ENCODE results near the gene TMEM72. TPM values are rescaled to one million over a fixed set of nuclear protein-coding genes. Genes with fewer than 3 reads are reported as not detected.

TMEM72 gene
- total RNA-seq, 1 experiment from 2014 or later = not detected

GRCh38 chr10:44966129-44966815 lies 55.1 kb downstream of the TMEM72 start:
- Histone ChIP-seq H3K79me2 (ENCODE audit: insufficient read depth, low read length) (no peaks in the 10 kb centered on the region), H3K27ac (ENCODE audit: insufficient read length, low read depth, low read length) (no peak overlapping the region), H3K27me3 (ENCODE audit: insufficient read depth, low read length) (no peaks in the 10 kb centered on the region), H4K5ac (ENCODE audit: insufficient read length, low read depth, low read length) (no peak overlapping the region), H3K23ac (ENCODE audit: insufficient read length, low read depth, low read length) (no peak overlapping the region), H3K4ac (ENCODE audit: low read depth, low read length) (no peak overlapping the region), H2AFZ (ENCODE audit: low read length) (no peak overlapping the region), H3K23me2 (ENCODE audit: insufficient read length, low read depth, low read length, poor library complexity, severe bottlenecking) (no peaks in the 10 kb centered on the region), H3K18ac (ENCODE audit: insufficient read length, low read depth, low read length) (no peak overlapping the region), H3K14ac (ENCODE audit: insufficient read depth, low read length) (no peak overlapping the region), H3K4me1 (ENCODE audit: insufficient read depth, low read length) (peaks cover 17% of the 10 kb centered on the region), H3K4me2 (ENCODE audit: insufficient read depth, insufficient read length, low read length) (no peak overlapping the region), H4K8ac (replicated peaks; ENCODE audit: insufficient read length, low read depth, low read length) (no peak overlapping the region), H2BK15ac (ENCODE audit: low read depth, low read length) (no peak overlapping the region), H3K9me3 (ENCODE audit: control insufficient read depth, low read depth, low read length) (no peaks in the 10 kb centered on the region), H4K20me1 (ENCODE audit: control insufficient read depth, insufficient read depth, insufficient read length) (no peaks in the 10 kb centered on the region), H4K91ac (ENCODE audit: insufficient read length, low read depth, low read length) (no peak overlapping the region), H3K56ac (ENCODE audit: insufficient read length, low read depth, low read length) (no peak overlapping the region), H3T11ph (ENCODE audit: low read length) (no peak overlapping the region), H2AK5ac (ENCODE audit: insufficient read length, low read length) (no peak overlapping the region), H2BK20ac (ENCODE audit: low read depth, low read length, poor library complexity, severe bottlenecking) (no peak overlapping the region), H2BK120ac (ENCODE audit: low read depth, low read length, poor library complexity, severe bottlenecking) (no peak overlapping the region), H3K9ac (ENCODE audit: extremely low read depth, insufficient read length, low read length) (no peak overlapping the region), H2BK5ac (ENCODE audit: insufficient read length, low read length) (no peak overlapping the region), H3K79me1 (ENCODE audit: insufficient read depth, low read depth, low read length, poor library complexity, severe bottlenecking) (no peaks in the 10 kb centered on the region), H2BK12ac (ENCODE audit: insufficient read length, low read depth, low read length) (no peak overlapping the region)
- H3K27ac Mint-ChIP-seq = no peak overlapping the region
- no peaks in the 10 kb centered on the region; a peak in 2 of 5 replicates for H3K9me3 Mint-ChIP-seq
- peaks cover under 1% of the 10 kb centered on the region; the same call in 1 of the 2 replicates for H3K27me3 Mint-ChIP-seq (ENCODE audit: low read depth)
- no peak overlapping the region for H3K4me3 Mint-ChIP-seq
- H3K4me1 Mint-ChIP-seq = peaks cover 57 to 58% of the 10 kb centered on the region in 2 experiments
- H3K36me3 Mint-ChIP-seq (ENCODE audit: insufficient read depth in 1 of 3, low read depth in 3 of 3) = peaks cover 6 to 20% (median 7%) of the 10 kb centered on the region in 3 experiments; a peak in 6 of 7 replicates
- no CpG with 5 or more reads among the region's 8 CpGs for WGBS (ENCODE audit: extremely low coverage, insufficient read length, low lambda C conversion rate)
- TF ChIP-seq CTCF (conservative IDR thresholded peaks at IDR 0.05) = no peak
- no peak for DNase-seq

Data from H9 (cell line).